GM12878 (cell line): ENCODE results near the gene SOX4. TPM values are rescaled to one million over a fixed set of nuclear protein-coding genes. Genes with fewer than 3 reads are reported as not detected.

Experiments used
- BACH1 ChIP-seq: fragments of 450-650 bp; IDR thresholded peaks from 2 replicates; pipeline ENCODE4 v1.6.1; 2017; ENCODE audit warnings: mild to moderate bottlenecking, borderline replicate concordance
- BHLHE40 ChIP-seq, 2 experiments: fragments of 450-650 bp in 1 of 2; IDR thresholded peaks; 2 replicates each; pipeline ENCODE4 v1.6.1; 2011 to 2017; ENCODE audit warnings: low read depth in 2 of 2, borderline replicate concordance in 1 of 2, improper control_type of control experiment in 1 of 2, low read length in 1 of 2, mild to moderate bottlenecking in 1 of 2
- CBX5 ChIP-seq: sonication (generic); IDR thresholded peaks from 2 replicates; pipeline ENCODE4 v1.6.1; 2016; ENCODE audit warnings: low read depth, moderate library complexity, mild to moderate bottlenecking, inconsistent platforms
- CHD2 ChIP-seq: IDR thresholded peaks from 2 replicates; pipeline ENCODE4 v1.6.1; 2011; ENCODE audit warnings: low read depth, low read length, improper control_type of control experiment, borderline replicate concordance
- ELK1 ChIP-seq: IDR thresholded peaks from 2 replicates; pipeline ENCODE4 v1.6.1; 2012; ENCODE audit warnings: low read depth, low read length, improper control_type of control experiment
- FOXM1 ChIP-seq: IDR thresholded peaks from 2 replicates; pipeline ENCODE4 v1.6.1; 2012; ENCODE audit warnings: low read depth, mild to moderate bottlenecking, inconsistent platforms, low read length, moderate library complexity
- HSF1 ChIP-seq: fragments of 150-350 bp; IDR thresholded peaks from 2 replicates; pipeline ENCODE4 v1.6.1; 2014; ENCODE audit warnings: mild to moderate bottlenecking, low read depth, low read length
- JUNB ChIP-seq: IDR thresholded peaks from 2 replicates; pipeline ENCODE4 v1.6.1; 2016; ENCODE audit warnings: antibody characterized with exemption, mild to moderate bottlenecking
- MXI1 ChIP-seq: fragments of 150-350 bp; IDR thresholded peaks from 2 replicates; pipeline ENCODE4 v1.6.1; 2011; ENCODE audit warnings: low read depth, mild to moderate bottlenecking, inconsistent platforms, low read length, improper control_type of control experiment
- NFIC ChIP-seq: IDR thresholded peaks from 2 replicates; pipeline ENCODE4 v1.6.1; 2012; ENCODE audit warnings: low read depth, mild to moderate bottlenecking, inconsistent platforms, low read length, moderate library complexity
- NFYB ChIP-seq: IDR thresholded peaks from 2 replicates; pipeline ENCODE4 v1.6.1; 2011; ENCODE audit warnings: low read depth, mild to moderate bottlenecking, low read length, improper control_type of control experiment, moderate library complexity; ENCODE audit not compliant: insufficient read depth
- POLR2AphosphoS2 ChIP-seq: IDR thresholded peaks from 2 replicates; pipeline ENCODE4 v1.6.1; 2011; ENCODE audit warnings: low read depth, mild to moderate bottlenecking, low read length, improper control_type of control experiment, moderate library complexity
- SMAD5 ChIP-seq: IDR thresholded peaks from 2 replicates; pipeline ENCODE4 v1.6.1; 2016; ENCODE audit warnings: antibody characterized with exemption, low read depth
- SP1 ChIP-seq: IDR thresholded peaks from one replicate; pipeline ENCODE4 v1.6.1; 2011; ENCODE audit warnings: low read depth, low read length
- TAF1 ChIP-seq: IDR thresholded peaks from 2 replicates; pipeline ENCODE4 v1.6.1; 2011; ENCODE audit warnings: mild to moderate bottlenecking, low read depth, low read length, borderline replicate concordance
- TCF12 ChIP-seq: IDR thresholded peaks from 2 replicates; pipeline ENCODE4 v1.6.1; 2011; ENCODE audit warnings: low read depth, mild to moderate bottlenecking, low read length
- TCF3 ChIP-seq: IDR thresholded peaks from 2 replicates; pipeline ENCODE4 v1.6.1; 2012; ENCODE audit warnings: low read depth, mild to moderate bottlenecking, low read length, borderline replicate concordance; ENCODE audit not compliant: insufficient read depth
- TCF7 ChIP-seq: IDR thresholded peaks from 2 replicates; pipeline ENCODE4 v1.6.1; 2014; ENCODE audit warnings: antibody characterized with exemption, borderline replicate concordance
- ZNF384 ChIP-seq: IDR thresholded peaks from 2 replicates; pipeline ENCODE4 v1.6.1; 2012; ENCODE audit warnings: low read depth, mild to moderate bottlenecking, low read length, improper control_type of control experiment, borderline replicate concordance
- polyA plus RNA-seq, 11 experiments: library from polyadenylated mRNA; depleted of rRNA in 4 of 11; unstranded in 6 of 11; stranded (reverse) in 5 of 11; fragments of >200 nt; fragmentation: Nextera tagmentation in 4 of 11; fragmentation: Illumina TruSeq in 1 of 11; extraction: Ambion mirVana in 4 of 11; extraction: Trizol in 1 of 11; gene quantifications; 1 replicate in 1 of 11; 2 replicates in 10 of 11; pipeline versions ENCODE4 v1.2.1 to v1.2.3, GENCODE V29; 2011 to 2016; ENCODE audit warnings: inconsistent platforms in 2 of 11, missing spikeins in 2 of 11, low read depth in 1 of 11
- total RNA-seq, 4 experiments: library from RNA; depleted of rRNA in 3 of 4; stranded (reverse); fragments of >200 nt in 3 of 4; fragmentation: Illumina TruSeq in 1 of 4; extraction: Trizol in 1 of 4; gene quantifications; 2 replicates each; pipeline versions ENCODE4 v1.2.1 to v1.2.3, GENCODE V29; 2013 to 2021
- TF ChIP-seq, protein P1 (sequence below): fragments of 450-650 bp; IDR thresholded peaks from 2 replicates; pipeline ENCODE4 v1.6.1; 2016; ENCODE audit warnings: mild to moderate bottlenecking
- TF ChIP-seq, protein P2 (sequence below), 3 experiments: IDR thresholded peaks in 2 of 3; conservative IDR thresholded peaks in 1 of 3; 2 replicates each; pipeline ENCODE4 v1.5.1; 2011; ENCODE audit warnings: low read depth in 3 of 3, low read length in 3 of 3, mild to moderate bottlenecking in 3 of 3, control low read depth in 2 of 3, moderate library complexity in 2 of 3, inconsistent platforms in 1 of 3, mixed read lengths in 1 of 3; ENCODE audit not compliant: control insufficient read depth in 2 of 3, insufficient read depth in 1 of 3; ENCODE audit errors: extremely low read depth in 1 of 3

Gene SOX4
- total and polyA plus RNA-seq, 10 of the 15 experiments (the other 5 are each of a cell fraction or from before 2014, with no cell fraction given) = 16.8 to 119 (median 26.5) TPM

DNA sequence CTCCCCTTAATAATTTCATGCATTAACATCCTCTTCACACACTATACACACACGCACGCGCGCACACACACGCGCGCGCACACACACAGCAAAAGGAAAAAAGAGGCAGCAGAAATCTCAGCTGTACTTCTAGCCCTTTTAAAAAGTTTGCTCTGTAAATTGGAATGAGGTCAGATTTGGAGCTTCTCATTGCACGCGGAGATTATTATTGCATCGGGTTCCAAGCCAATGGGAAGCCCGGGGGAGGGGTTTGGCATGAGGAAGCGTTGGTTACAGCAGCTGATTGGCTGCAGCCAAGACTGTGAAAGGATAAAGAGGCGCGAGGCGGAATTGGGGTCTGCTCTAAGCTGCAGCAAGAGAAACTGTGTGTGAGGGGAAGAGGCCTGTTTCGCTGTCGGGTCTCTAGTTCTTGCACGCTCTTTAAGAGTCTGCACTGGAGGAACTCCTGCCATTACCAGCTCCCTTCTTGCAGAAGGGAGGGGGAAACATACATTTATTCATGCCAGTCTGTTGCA is at the start of gene SOX4 (continued):
- TF ChIP-seq TCF3 (peak; percentile 76; the same call in 1 of the 2 replicates), SP1 (peak; percentile 87), ZNF384 (0 out of 2 replicates have a peak, but pooled peaks have one; percentile 12), TAF1 (peak; percentile 95), CBX5 (0 out of 2 replicates have a peak, but pooled peaks have one; percentile 59), TCF7 (0 out of 2 replicates have a peak, but pooled peaks have one; percentile 15), SMAD5 (peak; percentile 96), JUNB (0 out of 2 replicates have a peak, but pooled peaks have one; percentile 7), BHLHE40 (IDR thresholded peaks at IDR 0.05; ENCODE audit: borderline replicate concordance in 1 of 2, low read depth in 2 of 2, low read length in 1 of 2) (peak in 1 of 2 experiments; percentile 49; a peak in 1 of 4 replicates), HSF1 (no peak), NFIC (peak; percentile 34; the same call in 1 of the 2 replicates), POLR2AphosphoS2 (peak; percentile 95), ELK1 (peak; percentile 38; the same call in 1 of the 2 replicates), BACH1 (no peak), CHD2 (peak; percentile 71; the same call in 1 of the 2 replicates), MXI1 (peak; percentile 63; the same call in 1 of the 2 replicates), FOXM1 (peak; percentile 75), NFYB (peak; percentile 97), TCF12 (0 out of 2 replicates have a peak, but pooled peaks have one; percentile 55)
- TF ChIP-seq, protein P1, sequence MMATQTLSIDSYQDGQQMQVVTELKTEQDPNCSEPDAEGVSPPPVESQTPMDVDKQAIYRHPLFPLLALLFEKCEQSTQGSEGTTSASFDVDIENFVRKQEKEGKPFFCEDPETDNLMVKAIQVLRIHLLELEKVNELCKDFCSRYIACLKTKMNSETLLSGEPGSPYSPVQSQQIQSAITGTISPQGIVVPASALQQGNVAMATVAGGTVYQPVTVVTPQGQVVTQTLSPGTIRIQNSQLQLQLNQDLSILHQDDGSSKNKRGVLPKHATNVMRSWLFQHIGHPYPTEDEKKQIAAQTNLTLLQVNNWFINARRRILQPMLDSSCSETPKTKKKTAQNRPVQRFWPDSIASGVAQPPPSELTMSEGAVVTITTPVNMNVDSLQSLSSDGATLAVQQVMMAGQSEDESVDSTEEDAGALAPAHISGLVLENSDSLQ = peak; percentile 58
- TF ChIP-seq, protein P2, sequence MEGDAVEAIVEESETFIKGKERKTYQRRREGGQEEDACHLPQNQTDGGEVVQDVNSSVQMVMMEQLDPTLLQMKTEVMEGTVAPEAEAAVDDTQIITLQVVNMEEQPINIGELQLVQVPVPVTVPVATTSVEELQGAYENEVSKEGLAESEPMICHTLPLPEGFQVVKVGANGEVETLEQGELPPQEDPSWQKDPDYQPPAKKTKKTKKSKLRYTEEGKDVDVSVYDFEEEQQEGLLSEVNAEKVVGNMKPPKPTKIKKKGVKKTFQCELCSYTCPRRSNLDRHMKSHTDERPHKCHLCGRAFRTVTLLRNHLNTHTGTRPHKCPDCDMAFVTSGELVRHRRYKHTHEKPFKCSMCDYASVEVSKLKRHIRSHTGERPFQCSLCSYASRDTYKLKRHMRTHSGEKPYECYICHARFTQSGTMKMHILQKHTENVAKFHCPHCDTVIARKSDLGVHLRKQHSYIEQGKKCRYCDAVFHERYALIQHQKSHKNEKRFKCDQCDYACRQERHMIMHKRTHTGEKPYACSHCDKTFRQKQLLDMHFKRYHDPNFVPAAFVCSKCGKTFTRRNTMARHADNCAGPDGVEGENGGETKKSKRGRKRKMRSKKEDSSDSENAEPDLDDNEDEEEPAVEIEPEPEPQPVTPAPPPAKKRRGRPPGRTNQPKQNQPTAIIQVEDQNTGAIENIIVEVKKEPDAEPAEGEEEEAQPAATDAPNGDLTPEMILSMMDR (IDR thresholded peaks at IDR 0.05 in 2 of 3, conservative IDR thresholded peaks at IDR 0.05 in 1 of 3; ENCODE audit: control insufficient read depth in 2 of 3, extremely low read depth in 1 of 3, insufficient read depth in 1 of 3, low read depth in 3 of 3, low read length in 3 of 3) = no peak
